ENCODE data around the gene DCP1A. TPM values are rescaled to one million over a fixed set of nuclear protein-coding genes. Genes with fewer than 3 reads are reported as not detected.
"Not testable (repeated sequence)": the region's sequence is repeated elsewhere in the genome, so short reads cannot be mapped to it uniquely, and the experiment has no call there.

Gene DCP1A
- total RNA-seq, 1 experiment from 2014 or later = 21.2 TPM

DNA sequence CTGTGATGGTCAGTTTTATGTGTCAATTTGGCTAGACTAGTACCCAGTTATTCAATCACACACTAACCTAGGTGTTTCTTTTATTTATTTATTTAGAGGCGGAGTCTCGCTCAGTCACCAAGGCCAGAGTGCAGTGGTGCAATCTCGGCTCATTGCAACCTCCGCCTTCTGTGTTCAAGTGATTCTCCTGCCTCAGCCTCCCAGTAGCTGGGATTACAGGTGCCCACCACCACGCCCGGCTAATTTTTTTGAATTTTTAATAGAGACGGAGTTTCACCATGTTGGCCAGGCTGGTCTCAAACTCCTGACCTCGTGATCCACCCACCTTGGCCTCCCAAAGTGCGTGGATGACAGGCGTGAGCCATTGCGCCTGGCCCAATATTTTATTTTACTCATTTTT lies 78.2 kb downstream of the DCP1A start:
- peak; percentile 33 for DNase-seq (ENCODE audit: extremely low read depth, low read depth)

DNA sequence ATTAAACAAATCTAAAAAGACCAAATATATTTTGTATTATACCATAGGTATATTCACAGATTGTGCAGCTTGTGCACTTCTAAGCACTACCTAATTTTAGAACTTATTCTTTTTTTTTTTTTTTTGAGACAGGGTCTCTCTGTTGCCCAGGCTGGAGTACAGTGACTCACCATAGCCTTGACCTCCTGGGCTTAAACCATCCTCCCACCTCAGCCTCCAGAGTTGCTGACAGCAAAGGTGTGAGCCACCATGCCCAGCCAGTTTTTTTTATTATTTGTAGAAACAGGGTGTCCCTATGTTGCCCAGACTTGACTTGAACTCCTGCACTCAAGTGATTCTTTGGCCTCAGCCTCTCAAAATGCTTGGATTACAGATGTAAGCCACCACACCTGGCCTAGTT lies 79.6 kb downstream of the DCP1A start:
- DNase-seq (ENCODE audit: extremely low read depth, low read depth) = no peak

DNA sequence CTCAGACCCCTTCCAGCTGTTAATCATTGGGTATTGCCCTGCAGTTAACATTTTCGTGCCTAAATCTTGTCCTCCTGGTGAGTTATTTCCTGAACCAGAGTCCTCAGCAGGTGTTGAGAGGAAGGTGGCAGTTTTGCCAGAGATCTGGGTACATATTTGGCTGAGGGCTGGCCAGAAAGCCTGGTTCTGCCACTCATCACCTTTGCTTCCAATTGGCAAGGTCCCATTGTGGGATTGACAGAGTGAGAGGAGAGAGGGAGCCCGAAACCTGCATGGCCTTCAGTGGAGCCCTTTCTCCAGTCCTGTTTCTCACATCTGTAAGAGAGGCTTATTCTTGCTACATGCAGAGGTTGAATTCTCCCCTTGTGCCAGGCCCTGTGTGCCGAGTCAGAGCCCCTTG lies 82.6 kb downstream of the DCP1A start:
- no peak for DNase-seq (ENCODE audit: extremely low read depth, low read depth)

DNA sequence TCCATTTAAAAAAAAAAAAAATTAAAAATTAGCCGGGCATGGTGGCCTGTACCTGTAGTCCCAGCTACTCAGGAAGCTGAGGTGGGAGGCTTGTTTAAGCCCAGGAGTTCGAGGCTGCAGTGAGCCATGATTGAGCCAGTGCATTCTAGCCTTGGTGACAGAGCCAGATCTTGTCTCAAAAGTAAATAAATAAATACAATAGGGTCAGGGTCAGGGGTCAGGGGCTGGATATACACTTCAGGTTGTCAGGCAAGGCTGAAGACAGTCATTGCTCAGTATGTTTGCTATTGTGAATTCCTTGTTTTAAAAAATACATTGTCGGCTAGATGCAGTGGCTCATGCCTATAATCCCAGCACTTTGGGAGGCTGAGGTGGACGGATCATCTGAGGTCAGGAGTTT lies 83.4 kb downstream of the DCP1A start:
- DNase-seq (ENCODE audit: extremely low read depth, low read depth) = no peak

DNA sequence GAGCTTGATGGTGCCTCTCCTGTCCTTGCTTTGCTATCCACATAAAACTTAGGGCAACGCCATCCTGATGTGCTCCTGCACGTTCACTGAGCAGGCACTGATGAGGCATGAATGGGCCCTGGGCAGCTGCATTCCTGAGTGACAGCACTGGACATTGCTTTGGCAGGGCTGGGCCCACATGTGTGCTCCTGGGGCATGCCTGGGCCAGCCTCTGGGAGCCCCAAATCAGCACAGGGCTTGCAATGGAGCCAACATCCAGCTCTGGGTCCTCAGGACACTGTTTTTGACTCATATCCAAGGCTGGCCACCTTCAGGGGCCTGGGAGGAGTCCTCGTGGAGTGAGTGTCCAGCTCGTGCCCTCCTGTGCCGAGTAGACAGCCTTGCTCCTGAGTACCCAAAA lies 85.6 kb downstream of the DCP1A start:
- DNase-seq (ENCODE audit: extremely low read depth, low read depth) = no peak

DNA sequence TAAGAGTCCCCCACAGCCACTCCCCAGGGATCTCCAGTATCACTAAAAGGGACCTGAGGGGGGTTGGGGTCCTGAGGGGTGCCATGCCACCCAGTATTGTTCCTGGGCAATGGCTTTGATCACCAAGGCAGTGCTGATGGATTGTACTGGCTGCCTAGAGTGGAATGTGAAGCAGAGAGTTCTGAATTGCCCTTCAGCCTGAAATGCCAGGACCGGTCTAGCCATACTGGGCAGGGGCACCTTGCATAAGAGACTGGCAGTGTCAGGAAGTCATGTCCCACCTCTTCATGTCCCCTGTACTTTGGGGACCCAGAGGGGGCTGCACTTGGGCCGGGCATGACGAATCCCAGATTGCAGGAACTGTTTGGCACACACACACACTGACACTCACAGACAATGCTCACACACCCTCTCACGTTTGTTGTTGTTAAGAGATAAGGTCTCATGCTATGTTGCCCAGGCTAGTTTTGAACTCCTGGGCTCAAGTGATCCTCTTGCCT lies 87.0 kb downstream of the DCP1A start:
- no peak for DNase-seq (ENCODE audit: extremely low read depth, low read depth)

DNA sequence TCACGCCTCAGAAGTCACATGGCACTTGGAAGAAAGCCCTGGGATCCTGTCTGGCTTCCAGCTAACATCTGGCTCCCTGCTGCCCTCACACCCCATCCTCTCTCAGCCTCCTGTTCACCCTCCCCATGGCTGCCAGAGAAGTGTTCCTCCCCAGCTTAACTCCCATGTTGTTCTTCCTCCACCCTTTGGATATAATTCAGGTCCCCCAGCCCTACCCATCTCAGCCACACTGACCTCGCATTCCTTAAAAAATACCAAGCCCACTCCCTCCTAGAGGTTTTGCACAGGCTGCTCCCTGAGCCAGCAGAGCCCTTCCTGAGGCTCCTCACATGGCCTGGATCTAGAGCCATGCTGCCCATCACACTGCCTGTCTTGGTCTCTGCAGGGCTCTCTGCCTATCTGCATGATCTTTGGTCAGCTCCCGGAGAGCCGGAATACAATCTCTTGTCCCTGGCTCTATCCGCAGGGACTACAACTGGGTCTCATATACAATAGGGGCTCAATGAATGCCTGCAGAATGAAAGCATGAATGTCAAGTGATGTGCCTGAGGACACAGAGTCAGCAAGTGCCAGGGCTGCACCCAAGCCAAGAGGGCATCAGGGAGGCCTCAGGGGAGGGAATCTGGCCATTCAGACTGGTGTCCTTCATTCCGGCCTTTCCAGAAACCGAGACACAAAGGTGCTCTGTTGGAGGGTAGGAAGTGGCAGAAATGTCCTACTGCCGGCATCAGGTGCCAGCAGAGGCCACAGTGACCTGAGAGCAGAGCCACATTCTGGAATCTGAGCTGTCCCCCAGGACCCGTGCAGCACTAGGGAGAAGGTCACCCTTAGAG lies 87.7 kb downstream of the DCP1A start:
- no peak for DNase-seq (ENCODE audit: extremely low read depth, low read depth)

DNA sequence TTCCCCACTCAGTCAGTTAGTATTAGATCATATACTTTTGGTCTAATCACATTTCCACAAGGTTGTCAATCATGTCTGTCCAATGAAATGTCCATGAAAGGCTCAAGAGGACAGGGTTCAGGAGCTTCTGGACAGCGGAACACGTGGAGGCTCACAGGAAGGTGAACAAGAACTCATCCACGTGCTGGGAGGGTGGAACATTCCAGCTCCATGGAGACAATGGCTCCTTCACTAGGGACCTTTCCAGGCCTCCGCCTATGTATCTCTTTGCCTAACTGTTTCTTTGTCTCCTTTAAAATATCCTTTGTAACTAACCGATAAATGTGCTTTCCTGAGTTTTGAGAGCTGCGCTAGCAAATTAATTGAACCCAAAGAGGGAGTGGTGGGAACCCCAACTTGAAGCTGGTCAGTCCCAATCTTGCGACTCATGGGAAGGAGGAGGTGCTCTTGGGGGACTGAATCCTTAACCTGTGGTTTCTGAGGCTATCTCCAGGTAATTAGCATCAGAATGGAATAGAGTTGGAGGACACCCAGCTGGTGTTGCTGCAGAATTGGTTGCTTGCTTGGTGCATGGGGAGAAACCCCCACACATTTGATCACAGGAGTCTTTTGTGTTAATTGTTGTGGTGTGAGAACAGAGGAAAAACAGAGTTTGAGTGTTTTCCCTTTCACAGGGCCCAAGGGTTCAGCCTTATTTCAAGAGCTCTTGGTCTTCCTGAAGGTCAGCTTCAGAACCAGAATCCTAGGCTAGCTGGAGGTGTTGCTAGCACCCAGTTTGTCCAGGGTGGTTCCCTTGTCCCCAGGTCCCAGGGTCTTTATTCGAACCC lies 88.5 kb downstream of the DCP1A start:
- no peak for DNase-seq (ENCODE audit: extremely low read depth, low read depth)

DNA sequence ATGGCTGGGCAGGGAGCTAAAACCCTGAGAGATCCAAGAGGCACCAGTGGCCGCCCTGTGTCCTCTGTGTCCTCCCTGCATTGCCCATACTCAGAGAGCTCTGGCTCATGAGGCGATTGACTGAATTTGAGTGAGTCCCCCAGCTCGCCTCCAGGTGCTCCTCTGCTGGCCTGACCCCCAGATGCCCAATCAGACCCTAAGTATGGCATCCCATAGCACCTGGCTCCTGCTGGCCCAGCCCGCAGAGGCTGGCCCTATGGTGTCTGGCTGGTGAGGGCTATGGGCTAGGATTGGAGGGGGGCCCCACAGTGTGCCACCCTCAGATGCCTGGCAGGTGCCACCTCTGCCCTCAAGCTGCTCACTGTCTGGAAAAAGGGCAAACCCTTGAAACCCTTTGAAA lies 89.9 kb downstream of the DCP1A start:
- no peak for DNase-seq (ENCODE audit: extremely low read depth, low read depth)

DNA sequence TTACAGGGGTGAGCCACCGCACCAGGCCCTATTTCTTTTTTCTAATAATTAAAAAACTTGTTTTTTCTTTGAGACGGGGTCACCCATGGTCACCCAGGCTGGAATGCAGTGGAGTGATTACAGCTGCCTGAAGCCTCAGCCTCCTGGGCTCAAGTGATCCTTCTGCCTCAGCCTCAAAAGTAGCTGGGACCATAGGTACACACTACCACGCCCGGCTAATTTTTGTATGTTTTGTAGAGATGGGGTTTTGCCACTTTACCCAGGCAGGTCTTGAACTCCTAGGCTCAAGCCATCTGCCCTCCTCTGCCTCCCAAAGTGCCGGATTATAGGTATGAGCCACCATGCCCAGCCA lies 90.7 kb downstream of the DCP1A start:
- DNase-seq (ENCODE audit: extremely low read depth, low read depth) = no peak

DNA sequence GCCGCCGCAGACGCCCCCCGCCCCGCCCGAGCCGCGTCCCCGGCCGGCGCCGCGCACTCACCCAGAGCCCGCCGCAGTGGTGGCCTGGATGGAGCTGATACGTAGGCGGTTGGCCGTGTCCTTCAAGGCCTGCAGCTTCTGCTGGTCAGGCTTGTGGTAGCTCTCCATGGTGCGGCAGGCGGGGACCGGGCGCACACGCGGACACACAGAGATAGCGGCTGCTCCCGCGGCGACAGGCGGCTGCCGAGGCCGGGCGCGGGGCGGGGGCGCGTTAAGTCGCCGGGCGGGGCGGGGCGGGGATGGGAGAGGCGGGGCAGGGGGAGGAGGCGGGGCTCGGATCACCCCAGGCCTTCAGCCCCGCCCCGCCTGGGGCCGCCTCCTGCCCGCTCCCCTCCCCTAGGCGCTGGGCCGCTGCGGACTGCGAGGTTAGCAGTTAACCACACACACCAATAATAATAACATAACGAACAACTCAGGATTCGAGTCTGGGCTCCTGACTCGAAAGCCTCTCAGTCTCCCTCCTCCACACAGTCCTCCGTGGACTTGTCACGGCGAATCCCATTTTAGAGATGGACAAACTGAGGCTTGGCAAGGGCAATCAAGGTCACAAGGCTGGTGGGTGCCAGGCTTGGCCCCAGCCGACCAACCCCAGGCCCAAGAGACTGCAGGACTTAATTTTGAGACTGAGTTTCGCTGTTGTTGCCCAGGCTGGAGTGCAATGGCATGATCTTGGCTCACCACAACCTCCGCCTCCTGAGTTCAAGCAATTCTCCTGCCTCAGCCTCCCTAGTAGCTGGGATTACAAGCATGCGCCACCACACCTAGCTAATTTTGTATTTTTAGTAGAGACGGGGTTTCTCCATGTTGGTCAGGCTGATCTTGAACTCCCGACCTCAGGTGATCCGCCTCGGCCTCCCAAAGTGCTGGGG lies 91.3 kb downstream of the DCP1A start, which contains the start of gene TKT:
Gene TKT (minus strand): TSS at position 248 of the 929 bp plus-strand sequence. CDS start 80 bp downstream, at position 168.
- peak; percentile 66 for DNase-seq (ENCODE audit: extremely low read depth, low read depth)

DNA sequence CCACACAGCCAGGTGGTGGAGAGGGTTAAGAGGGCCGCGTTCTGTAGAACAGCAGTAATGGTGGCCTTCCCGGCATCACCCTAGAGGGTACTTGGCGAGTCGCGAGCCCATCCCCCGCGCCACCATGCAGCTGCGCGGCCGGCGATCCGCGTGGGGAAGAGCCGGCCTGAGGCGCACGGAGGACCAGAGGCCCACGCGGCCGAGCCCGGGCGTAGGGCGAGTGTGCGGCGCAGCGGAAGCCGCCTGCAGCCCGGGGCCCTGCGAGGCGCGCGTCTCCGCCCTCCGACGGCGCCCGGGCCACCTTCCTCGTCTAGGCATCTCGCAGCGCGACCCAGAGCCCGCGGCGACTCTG lies 91.9 kb downstream of the DCP1A start:
- DNase-seq (ENCODE audit: extremely low read depth, low read depth) = no peak

DNA sequence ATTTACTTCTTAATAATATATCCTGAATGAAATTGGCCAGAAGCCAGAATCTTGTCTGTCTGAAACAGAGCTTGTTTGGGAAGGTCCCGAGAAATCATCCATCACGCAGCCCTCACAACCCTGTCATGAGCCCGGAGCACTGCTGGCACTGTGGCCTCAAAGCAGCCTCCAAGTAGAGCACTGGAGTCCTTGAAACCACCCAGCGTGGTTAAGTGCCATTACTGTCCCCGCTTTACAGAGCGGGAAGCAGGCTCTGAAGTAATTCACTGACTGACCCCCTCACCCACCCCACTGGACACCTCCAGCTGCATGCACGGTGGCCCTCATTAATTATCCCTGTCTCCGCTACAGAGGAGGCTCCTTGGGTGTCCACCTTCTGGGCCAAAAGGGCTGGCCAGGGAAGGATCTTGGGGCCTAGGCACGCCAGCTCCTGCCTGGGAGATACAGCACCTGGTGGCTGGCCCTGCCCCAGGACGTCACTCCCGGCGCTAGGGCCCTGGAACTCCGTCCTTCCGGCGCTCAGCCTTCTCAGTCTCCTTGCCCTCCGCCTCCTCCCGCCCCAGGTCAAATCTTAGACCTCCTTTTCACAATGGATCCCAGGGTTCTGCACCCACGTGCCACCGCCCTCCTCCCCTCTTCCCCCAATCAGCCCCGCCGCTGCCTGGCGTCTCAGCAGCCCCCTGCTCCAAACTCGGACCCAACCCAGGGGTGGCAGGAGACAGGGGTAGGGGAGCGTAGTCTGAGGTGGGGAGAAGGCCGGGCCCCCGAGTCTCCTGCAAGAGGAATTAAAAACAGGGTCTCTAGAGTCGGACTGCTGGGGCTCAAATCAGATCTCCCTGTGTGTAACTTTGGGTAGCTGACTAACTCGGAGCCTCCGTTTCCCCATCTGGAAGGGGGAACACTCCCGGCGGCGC lies 92.6 kb downstream of the DCP1A start:
- DNase-seq (ENCODE audit: extremely low read depth, low read depth) = no peak

DNA sequence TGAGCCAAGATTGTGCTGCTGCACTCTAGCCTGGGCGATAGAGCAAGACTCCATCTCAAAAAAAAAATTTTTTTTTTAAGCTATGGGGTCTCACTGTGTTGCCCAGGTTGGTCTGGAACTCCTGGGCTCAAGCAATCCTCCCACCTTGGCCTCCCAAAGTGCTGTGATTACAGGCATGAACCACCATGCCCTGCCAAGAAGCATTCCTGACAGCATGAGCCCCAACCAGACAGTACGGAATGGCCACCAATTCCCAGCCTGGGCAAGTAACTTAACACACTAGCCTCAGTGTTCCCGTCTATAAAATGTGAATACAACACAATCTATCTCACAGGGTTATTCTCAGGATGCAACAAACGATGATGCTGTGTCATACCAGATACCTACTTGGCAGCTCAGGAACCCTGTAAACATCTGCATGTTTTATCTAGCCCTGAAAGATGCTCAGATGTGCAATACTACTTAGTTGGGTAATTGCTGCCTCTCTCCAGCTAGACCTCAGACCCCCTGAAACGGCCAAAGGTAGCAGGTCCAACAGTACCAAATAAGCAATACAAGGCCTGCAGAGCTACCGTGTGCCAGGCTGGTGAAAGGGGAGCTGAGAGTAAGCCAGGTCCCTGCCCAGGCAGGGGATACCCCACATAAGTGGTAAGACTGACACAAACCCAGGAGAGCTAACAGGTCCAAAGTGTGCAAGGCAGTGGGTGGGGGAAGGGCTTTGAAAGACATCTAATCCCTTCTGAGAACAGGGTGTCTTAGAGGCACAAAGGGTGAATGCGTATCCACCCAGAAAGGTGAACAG lies 93.4 kb downstream of the DCP1A start:
- no peak for DNase-seq (ENCODE audit: extremely low read depth, low read depth)

DNA sequence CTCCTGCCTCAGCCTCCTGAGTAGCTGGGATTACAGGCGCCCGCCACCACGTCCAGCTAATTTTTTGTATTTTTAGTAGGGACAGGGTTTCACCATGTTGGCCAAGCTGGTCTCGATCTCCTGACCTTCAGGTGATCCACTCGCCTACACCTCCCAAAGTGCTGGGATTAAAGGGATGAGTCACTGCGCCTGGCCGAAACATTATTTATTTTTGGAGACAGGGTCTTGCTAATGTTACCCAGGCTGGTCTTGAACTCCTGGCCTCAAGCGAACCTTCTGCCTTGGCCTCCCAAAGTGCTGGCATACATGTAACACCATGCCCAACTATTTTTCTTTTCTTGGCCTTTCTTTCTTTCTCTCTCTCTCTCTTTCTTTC lies 94.4 kb downstream of the DCP1A start:
- not testable (repeated sequence) for DNase-seq (ENCODE audit: extremely low read depth, low read depth)

DNA sequence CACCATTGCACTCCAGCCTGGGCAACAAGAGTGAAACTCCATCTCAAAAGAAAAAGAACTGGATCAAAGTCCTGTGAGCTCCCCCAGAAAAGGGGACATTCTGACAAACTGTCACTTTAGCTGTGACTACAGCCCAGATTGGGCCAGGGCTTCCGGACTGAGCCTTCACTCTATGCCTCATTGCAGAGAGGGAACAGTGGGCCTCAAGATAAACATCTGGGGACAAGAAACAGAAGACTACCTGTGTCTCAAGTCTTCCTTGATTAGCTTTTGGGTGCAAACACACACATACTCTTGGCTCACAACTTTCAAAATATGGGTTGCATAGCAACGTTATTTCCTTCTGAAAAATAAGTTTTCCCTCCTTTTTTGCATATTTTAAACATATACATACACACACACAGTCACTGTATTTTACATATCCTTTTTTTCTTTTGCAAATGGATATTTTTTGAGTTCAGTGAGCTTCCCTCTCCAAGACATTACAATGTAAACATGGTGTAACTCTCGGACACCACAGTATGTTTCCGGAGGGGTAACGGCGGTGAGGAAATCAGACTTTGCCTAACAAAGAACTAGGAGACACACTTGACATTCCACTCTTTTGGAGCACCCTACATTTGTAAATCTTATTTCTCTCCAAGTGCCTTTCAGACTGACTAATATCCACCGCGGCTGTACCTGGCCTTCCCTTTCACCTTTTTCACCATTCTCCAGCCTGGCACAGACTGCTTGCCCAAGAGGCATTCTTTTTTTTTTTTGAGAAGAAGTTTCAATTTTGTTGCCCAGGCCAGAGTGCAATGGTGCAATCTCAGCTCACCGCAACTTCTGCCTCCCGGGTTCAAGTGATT lies 95.0 kb downstream of the DCP1A start:
- DNase-seq (ENCODE audit: extremely low read depth, low read depth) = no peak

DNA sequence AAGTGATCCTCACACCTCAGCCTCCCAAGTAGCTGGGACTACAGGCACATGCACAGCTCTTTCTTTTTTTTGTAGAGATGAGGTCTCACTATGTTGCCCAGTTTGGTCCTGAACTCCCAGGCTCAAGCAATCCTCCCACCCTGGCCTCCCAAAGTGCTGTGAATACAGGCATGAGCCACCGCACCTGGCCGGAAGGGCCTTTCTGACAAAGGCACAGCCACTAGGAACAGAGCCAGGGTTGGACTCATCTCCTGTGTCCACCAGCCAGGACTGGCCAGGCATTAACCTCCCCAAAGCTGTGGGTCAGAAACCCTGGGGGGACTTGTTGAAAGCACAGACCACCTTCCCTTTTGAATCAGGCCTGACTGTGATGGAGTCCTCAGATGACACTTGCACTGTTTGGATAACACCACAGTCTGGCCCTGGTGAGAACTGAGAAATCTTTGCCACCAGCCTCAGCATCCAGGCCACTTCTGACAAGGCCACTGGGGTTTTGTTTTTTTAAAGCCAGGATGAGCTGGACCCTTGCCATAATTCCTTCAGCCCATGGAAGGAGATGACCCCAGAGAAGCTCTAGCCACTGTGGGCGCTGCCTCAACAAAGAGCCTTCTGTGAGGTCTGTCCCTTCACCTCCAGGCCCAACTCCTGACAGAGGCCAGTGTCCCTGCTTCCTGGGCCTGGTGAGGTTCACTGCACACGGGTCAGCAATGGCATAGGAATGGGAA lies 96.3 kb downstream of the DCP1A start:
- DNase-seq (ENCODE audit: extremely low read depth, low read depth) = no peak

Data from NCI-H460 (cell line).